ENCODE measurements around the gene SRD5A2. TPM values are rescaled to one million over a fixed set of nuclear protein-coding genes. Genes with fewer than 3 reads are reported as not detected.

SRD5A2 gene
- total and polyA plus RNA-seq, 2 experiments from 2014 or later, result 0.40 TPM; not detected in 1

DNA sequence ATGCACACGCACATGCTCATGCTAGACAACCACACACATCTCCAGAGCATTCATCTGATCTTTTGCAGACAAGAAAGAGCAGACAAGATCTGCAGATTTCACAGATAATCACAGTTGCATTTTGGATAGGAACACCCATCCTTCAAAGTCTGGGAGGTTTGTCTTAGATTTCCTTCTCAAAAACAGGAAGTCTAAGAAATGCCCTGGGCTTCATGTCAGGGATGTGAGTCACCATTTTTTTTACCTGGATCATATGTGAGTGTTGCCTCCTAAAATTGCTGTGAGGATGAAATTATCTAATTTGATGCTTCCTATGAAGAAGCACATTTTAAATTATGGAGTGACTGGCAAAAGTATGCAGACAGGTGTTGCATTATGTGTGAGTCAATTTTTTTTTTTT lies 46.1 kb downstream of the SRD5A2 start:
- Histone ChIP-seq H3K27ac (no peak overlapping the region), H3K27me3 (peaks cover 2% of the 10 kb centered on the region), H3K79me2 (no peaks in the 10 kb centered on the region), H2AFZ (no peak overlapping the region), H3K4me3 (no peak overlapping the region), H3K9me3 (ENCODE audit: low read depth) (no peaks in the 10 kb centered on the region), H3K4me1 (ENCODE audit: insufficient read depth) (no peaks in the 10 kb centered on the region), H4K20me1 (ENCODE audit: insufficient read depth, poor library complexity, severe bottlenecking) (no peaks in the 10 kb centered on the region), H3K9me2 (replicated peaks; ENCODE audit: insufficient read depth) (no peaks in the 10 kb centered on the region), H3K36me3 (replicated peaks; ENCODE audit: insufficient read depth, low read depth) (no peaks in the 10 kb centered on the region), H3K4me2 (no peak overlapping the region)
- TF ChIP-seq EZH2 (IDR thresholded peaks at IDR 0.05; ENCODE audit: borderline replicate concordance), result no peak
- TF ChIP-seq EZH2phosphoT487 (IDR thresholded peaks at IDR 0.05; ENCODE audit: low read depth, severe bottlenecking, unreplicated experiment), result no peak
- TF ChIP-seq CTCF (IDR thresholded peaks at IDR 0.05; ENCODE audit: poor library complexity), result no peak
- WGBS (ENCODE audit: low lambda C conversion rate, missing lambda C conversion rate), result 92% methylated on average over 1 of the region's 1 CpG
- DNase-seq (ENCODE audit: low spot score), result no peak

- Histone ChIP-seq H2AFZ (no peak overlapping the region), H3K4me2 (no peak overlapping the region), H3K27ac (no peak overlapping the region), H3K4me1 (ENCODE audit: insufficient read depth) (no peaks in the 10 kb centered on the region), H3K27me3 (peaks cover 6% of the 10 kb centered on the region), H3K79me2 (no peaks in the 10 kb centered on the region), H3K36me3 (replicated peaks; ENCODE audit: insufficient read depth, low read depth) (no peaks in the 10 kb centered on the region), H3K9me3 (ENCODE audit: low read depth) (no peaks in the 10 kb centered on the region), H3K4me3 (no peak overlapping the region), H3K9me2 (replicated peaks; ENCODE audit: insufficient read depth) (no peaks in the 10 kb centered on the region), H4K20me1 (ENCODE audit: insufficient read depth, poor library complexity, severe bottlenecking) (no peaks in the 10 kb centered on the region)
- TF ChIP-seq EZH2 (IDR thresholded peaks at IDR 0.05; ENCODE audit: borderline replicate concordance), result no peak
- no peak for TF ChIP-seq CTCF (IDR thresholded peaks at IDR 0.05; ENCODE audit: poor library complexity)
- TF ChIP-seq EZH2phosphoT487 (IDR thresholded peaks at IDR 0.05; ENCODE audit: low read depth, severe bottlenecking, unreplicated experiment), result no peak
- 96% methylated on average over 1 of the region's 1 CpG for WGBS (ENCODE audit: low lambda C conversion rate, missing lambda C conversion rate)
- DNase-seq (ENCODE audit: low spot score), result no peak
These were observed 47.7 kb downstream of the SRD5A2 start for GRCh38 chr2:31533036-31533435.

DNA sequence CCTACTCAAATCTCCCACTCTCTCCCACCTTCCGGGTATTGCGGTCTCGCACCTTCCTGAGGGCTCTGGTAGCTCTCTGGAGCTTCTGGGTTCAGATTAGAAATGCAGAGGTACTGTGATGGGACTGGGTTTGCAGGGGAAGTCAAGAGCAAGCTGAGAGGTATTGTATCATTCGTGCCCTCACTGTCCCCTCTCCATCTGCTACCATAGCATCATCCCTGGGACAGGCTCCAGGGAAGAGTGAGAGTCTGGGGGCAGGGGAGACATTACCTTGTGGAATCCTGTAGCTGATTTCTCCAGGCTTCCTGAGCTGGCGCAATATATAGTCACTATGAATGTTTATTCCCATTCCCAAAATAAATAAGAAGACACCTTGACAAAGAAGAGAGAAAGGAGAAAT lies 49.6 kb downstream of the SRD5A2 start:
- 94% methylated on average over 5 of the region's 5 CpGs for WGBS (ENCODE audit: low lambda C conversion rate, missing lambda C conversion rate)
- Histone ChIP-seq H3K4me3 (no peak overlapping the region), H3K27me3 (peaks cover 6% of the 10 kb centered on the region)

More for the DNA sequence above, 49.6 kb downstream of the SRD5A2 start:
- no peak for DNase-seq (ENCODE audit: low spot score)
- H3K9me2 ChIP-seq (replicated peaks; ENCODE audit: insufficient read depth), result no peaks in the 10 kb centered on the region
- H3K79me2 ChIP-seq, result no peaks in the 10 kb centered on the region
- no peaks in the 10 kb centered on the region for H4K20me1 ChIP-seq (ENCODE audit: insufficient read depth, poor library complexity, severe bottlenecking)
- H3K4me2 ChIP-seq, result no peak overlapping the region
- no peaks in the 10 kb centered on the region for H3K36me3 ChIP-seq (replicated peaks; ENCODE audit: insufficient read depth, low read depth)
- H3K9me3 ChIP-seq (ENCODE audit: low read depth), result no peaks in the 10 kb centered on the region
- no peak for TF ChIP-seq EZH2phosphoT487 (IDR thresholded peaks at IDR 0.05; ENCODE audit: low read depth, severe bottlenecking, unreplicated experiment)
- TF ChIP-seq CTCF (IDR thresholded peaks at IDR 0.05; ENCODE audit: poor library complexity), result no peak
- TF ChIP-seq EZH2 (IDR thresholded peaks at IDR 0.05; ENCODE audit: borderline replicate concordance), result no peak
- no peak overlapping the region for H3K27ac ChIP-seq
- no peak overlapping the region for H2AFZ ChIP-seq
- no peaks in the 10 kb centered on the region for H3K4me1 ChIP-seq (ENCODE audit: insufficient read depth)

All from hepatocyte (in vitro differentiated cells).